ENCODE data around the gene GRK2.
"Not testable (repeated sequence)": the region's sequence is repeated elsewhere in the genome, so short reads cannot be mapped to it uniquely, and the experiment has no call there.

The GRK2 gene

DNA sequence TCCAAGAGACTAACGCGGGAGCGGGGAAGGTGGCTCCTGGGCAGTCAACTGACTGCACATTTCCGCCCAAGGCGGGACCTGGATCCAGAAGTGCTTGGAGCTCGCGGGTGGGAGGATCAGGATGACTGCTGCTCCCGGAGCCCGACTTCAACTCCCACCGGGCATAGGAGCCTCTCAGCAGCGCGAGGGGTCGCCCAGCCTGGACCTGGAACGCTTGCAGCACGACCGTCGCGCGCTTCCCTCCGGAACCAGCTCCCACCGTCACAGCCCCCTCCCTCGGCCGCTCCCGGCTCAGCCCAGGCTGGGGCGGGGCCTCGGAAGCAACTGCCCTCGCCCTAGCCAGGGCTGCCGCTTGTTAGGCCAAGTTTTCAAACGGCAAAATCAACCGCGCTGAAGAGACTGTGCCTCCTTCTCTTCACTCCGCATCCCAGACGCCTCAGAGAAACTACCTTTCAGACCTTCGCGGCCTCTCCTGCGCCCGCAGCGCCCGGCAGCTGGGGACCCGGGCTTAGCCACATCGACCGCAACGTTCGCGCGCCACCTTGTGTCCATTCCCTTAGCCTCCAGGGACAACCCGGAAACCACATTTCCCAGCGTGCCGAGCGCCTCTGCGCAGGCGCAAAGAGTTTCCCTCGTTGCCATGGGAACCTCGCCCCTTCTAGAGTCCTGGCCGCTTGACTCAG is 51.1 kb downstream of the GRK2 start:
- peak; percentile 99 for DNase-seq

DNA sequence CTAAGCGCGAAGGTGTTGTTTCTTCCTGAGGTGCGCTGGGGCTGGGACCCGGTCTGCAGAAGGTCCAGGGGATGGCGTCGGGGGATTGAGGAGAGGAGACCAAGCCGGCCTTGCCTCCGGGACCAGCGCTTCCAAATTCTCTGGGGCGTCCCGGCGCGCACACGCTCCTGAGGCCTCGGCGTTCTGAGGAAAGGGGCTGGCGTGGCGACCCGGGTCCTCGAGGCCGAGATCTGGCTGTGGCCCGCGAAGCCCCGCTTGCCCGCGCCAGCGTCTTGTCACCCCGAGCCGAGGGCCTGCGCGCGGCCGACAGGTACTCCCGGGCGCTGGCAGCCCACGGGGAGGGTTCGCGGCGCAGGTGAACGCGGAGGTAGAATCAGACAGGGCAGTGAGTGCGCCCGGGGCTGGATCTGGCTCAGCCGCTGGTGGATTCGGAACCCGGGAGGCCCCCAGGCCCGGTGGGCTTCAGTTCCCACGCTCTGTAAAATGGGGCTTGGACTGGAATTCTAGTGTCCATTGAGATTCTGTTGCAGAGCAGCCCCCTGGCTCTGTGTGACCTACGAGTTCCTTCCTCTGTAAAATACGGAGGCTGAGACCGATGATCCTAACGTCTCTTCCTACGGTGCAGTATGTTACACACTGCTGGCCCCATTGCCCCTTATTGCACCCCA is 51.7 kb downstream of the GRK2 start:
- no peak for DNase-seq

DNA sequence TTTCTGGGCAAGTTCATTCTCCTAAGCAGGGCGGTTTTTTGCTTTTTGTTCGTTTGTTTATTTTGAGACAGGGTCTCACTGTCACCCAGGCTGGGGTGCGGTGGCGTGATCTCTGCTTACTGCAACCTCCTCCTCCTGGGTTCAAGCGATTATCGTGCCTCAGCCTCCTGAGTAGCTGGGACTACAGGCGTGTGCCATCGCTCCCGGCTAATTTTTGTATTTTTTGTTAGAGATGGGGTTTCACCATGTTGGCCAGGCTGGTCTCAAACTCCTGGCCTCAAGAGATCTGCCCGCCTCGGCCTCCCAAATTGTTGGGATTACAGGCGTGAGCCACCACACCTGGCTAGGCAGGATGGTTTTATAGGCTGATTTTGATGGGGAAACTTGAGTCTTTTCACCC is 52.6 kb downstream of the GRK2 start:
- not testable (repeated sequence) for DNase-seq

DNA sequence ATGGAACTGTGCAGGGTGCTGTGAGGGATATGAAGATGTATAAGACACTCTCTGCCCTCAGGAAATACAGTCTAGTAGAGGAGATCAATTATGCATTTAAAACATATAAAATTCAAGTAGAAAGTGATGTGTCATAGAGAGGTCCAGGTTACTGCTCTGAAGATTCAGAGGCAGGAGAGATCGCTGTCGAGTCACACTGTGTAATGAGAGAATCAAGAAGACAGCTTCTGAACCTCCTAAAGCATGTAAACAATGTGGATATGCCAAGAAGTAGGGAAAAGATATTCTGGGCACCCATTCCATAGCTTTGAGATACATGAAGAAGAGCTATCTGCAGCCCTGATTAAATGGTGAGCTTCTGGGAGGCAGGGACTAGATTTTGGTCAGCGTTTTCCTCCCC is 53.7 kb downstream of the GRK2 start:
- no peak for DNase-seq

DNA sequence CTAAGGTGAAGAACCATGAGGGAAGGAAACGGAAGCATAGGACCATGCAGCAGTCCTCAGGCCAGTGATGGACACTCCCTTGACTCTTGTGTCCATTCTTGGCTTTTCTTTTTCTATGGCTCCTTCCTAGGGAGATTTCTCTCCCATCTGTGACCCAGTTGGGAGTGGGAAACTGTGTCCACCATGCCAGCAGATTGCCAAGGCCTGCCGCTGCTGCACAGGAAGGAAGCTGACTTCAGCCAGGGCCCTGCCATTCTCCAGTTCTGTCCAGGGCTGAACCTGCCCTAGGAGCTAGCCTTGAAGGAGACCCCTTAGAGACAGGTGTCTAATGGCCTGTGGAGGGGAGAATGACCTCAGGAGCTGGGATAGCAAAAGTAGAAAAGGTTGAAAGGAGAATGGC is 54.4 kb downstream of the GRK2 start:
- no peak for DNase-seq

DNA sequence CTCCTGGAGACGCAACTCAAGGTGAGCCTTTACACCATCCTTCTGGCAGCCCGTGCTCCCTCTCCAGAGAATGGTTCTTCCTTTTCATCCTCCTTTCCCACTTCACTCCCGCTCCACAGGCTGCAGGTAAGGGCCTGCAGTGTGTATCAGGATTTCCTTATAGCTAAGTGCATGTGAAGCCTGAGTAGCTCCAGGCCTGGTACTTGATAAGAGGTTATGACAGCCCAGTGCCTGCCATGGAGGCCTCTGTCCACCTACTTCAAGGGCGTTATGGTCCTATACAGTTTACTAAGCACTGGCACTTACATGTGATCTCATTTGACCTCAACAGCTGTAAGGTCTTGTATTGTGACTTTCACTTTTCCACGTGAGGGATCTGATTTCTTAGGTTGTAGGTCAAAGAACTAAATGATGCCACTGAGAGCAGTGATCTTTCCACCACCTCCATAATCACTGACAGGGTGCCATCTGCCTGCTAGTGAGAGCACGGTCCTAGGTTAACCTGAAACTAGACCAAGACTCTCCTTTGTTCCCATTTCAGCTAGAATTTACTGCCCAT is 55.1 kb downstream of the GRK2 start:
- DNase-seq, result no peak

DNA sequence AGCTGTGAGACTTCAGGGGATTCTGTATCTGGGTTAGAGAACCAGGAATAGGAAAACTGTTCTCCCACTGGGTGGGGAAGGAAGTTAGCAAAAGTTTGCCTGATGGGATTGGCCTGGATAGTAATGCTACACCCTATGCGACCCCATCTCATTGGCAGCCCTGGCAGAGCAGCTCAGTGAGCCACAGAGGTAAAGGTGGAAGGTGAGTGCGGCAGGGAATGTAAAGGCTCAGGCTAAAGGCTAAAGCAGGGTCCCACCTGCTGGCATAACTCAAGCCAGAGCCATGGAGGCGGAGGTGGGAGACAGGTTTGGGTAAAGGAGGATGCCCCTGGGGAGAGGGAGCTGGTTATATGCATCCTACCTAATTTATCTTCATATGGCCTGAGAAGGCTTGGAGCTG is 55.8 kb downstream of the GRK2 start:
- no peak for DNase-seq

DNA sequence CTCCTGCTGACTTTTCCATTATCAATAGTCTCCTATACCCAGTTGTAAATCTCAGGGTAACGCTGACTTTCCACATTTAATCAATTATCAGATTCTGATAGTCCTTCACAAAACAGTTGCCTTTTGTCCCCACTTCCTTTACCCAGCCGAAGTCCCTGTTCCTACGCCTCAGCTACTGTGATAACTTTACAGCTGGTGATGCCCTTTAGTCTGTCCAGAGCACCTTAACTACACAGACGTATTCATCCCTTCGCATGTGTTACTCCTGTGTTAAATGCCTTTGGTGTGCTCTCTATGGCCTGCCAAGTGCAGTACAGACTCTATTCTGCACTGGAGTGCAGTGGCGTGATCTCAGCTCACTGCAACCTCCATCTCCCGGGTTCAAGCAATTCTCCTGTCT is 57.3 kb downstream of the GRK2 start:
- no peak for DNase-seq

DNA sequence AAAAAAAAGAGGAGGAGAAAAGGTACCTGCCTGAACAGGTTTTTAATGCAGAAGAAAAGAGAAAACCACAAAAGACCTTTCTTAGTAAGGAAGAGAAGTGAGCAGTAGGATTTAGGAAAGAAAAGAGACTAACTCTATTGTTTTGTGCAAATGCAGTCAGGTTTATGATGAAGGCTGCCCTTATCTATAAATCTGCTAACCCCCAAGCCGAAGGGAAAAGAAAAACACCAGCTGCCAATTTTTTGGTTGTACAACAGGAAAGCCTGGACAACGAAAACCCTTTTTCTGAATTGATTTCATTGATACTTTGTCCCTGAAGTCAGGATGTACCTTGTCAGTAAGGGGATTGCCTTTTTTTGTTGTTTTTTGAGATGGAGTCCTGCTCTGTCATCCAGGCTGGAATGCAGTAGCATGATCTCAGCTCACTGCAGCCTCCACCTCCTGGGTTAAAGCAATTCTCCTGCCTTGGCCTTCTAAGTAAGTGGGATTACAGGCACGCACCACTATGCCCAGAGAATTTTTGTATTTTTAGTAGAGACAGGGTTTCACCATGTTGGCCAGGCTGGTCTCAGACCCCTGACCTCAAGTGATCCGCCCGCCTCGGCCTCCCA is 65.9 kb downstream of the GRK2 start:
- no peak for DNase-seq
